ENCODE results near the gene CFAP157.

The CFAP157 gene

GRCh38 chr9:127716412-127716811 is 9.6 kb downstream of the CFAP157 start:
- no peak for DNase-seq

GRCh38 chr9:127717766-127718165 is 11.0 kb downstream of the CFAP157 start:
- no peak for DNase-seq

DNA sequence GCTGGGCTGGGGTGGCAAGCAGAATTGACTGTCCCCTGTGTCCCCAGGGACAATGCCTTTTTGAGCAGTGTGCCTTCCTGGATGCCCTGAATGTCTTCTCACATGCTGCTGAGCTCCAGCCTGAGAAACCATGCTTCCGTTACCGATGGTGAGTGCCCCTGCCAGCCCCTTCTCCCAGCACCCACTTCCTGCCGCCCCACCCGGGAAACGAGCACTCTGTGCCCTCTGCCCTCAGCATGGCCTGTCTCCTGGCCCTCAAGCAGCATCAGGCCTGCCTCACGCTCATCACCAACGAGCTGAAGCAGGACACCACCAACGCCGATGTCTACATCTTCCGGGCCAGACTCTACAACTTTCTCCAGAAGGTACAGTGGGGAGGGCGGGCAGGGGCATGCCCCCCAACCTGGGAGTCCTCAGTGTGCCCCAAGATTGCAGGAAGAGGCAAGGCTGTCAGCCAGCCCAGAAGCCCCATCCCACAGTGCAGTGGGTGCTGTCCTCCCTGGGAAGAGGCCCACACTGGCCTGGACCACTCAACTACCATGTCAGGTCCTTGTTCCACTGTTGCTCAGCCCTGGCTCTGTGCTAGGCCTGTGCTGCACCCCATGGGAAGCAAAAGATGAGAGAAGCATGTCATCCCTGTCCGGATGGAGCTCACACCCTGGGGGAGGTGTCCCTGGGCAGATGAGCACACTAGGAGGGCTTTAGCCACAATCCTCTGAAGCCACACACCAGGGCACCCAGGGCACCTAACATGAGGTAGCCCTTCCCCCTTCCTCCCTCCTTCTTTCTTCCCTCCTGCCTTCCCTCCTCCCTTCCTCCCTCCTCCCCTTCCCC is 13.5 kb downstream of the CFAP157 start:
- DNase-seq, result no peak

DNA sequence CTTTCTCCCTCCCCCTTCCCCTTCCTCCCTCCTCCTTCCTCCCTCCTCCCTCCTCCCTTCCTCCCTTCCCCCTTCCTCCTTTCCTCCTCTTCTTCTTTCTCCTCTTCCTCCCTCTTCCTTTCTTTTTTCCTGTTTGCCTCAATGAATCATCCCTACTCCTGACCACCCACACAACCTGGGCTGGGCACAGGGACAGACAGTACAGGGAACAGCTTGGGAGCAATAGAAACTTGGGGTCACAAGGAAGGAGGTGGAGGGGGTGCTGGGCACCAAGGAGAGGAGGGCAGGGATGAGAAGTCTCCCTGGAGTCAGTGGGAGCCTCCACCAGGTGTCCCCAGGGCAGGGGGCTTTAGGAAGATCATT is 14.1 kb downstream of the CFAP157 start:
- no peak for DNase-seq

DNA sequence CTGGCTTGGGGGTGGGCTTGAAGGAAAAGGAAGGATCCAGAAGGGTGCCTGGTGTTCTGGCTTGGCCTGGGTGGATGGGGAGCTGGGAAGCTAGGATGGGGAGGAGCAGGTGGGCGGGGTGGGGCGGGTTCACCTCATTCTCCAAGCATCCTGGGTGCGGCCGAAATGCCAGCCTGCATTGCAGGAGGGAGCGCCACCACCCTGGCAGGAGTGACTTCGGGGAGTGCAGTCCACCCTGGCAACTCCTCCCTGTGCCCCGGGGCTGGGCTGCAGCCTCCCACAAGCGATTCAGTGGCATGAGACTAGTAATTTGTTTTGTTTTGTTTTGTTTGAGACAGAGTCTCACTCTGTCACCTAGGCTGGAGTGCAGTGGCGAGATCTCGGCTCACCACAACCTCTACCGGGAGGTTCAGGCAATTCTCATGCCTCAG is 14.6 kb downstream of the CFAP157 start:
- DNase-seq, result no peak

DNA sequence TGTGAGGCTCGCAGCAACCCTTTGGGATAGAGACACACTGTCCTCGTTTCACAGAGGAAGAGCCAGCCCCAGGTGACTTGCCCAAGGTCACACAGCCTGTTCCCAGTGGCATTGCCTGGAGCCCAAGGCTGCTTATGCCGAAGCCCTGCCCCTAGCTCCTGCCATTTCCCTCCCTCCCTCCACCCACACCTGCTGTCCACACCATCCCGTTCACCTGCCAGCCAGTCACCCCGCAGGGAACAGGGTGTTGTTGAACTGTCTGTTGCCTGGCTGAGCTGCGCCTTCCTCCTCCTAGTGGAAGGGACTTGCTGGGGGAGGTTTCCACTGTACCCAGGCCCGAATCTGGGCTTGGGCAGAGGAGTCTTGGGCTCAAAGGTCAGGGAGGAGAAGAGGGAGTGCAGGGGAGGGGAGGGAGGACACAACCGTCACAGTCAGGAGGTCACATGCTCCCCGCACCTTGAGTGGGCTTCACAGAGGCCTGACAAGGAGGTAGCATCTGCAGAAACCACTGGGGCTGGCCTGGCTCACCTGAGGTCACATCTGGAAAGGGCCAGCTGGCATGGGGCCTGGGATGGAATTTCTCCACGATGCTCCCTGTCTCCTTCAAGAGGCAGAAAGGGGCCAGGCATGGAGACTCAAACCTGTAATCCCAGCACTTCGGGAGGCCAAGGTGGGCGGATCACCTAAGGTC is 15.4 kb downstream of the CFAP157 start:
- DNase-seq, result no peak

- no peak for DNase-seq
Measured at GRCh38 chr9:127723013-127723412, 16.2 kb downstream of the CFAP157 start.

GRCh38 chr9:127723444-127723843 is 16.7 kb downstream of the CFAP157 start:
- DNase-seq, result no peak

DNA sequence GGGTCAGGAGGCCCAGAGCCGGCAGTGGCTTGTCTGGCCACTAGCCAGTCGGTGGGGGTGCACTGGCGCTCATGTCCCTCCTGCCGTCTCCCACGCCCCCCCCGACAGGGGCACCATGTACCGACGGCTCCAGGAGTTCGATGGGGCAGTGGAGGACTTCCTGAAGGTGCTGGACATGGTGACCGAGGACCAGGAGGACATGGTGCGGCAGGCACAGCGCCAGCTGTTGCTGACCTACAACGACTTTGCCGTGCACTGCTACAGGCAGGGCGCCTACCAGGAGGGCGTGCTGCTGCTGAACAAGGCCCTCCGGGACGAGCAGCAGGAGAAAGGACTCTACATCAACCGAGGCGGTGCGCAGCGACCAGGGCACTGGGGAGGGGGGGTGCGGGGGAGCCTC is 17.2 kb downstream of the CFAP157 start:
- DNase-seq, result peak; percentile 63

- DNase-seq, result no peak
Measured at GRCh38 chr9:127726871-127727270, 20.1 kb downstream of the CFAP157 start.

GRCh38 chr9:127728808-127729207 is 22.0 kb downstream of the CFAP157 start:
- DNase-seq, result no peak

DNA sequence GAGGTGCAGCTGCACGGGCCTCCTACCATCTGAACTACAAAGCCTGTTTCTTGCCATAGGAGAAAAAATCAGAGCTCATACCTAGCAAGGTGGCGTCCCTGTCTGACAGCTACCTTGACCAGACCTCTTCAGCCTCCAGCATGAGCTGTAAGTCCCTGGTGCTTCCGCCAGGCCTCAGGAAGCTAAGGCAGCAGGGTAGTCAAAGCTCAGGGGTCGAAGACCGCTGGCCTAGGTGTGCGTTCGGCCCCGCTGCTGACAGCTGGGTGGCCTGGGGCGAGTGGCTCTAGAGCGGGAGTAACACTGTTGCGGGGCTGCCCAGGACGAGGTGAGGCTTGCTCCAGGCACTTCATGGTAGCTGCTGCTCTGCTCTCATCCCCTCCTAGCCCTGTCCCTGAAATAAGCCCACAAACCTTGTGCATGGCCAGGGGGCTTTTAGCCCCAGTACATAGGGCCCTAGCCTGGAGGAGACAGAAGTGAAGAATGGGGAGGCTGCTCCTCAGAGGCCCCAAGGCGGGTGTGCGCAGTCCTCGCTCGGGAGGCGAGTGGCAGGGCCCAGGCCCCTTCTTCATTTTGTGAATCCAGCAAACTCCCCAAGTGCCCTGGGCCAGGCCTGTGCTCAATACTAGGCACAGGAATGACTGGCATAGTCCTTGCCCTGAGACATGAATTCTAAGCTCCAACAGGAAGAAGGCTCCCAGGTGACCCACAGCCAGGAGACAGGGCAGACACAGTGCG is 22.9 kb downstream of the CFAP157 start:
- DNase-seq, result no peak

DNA sequence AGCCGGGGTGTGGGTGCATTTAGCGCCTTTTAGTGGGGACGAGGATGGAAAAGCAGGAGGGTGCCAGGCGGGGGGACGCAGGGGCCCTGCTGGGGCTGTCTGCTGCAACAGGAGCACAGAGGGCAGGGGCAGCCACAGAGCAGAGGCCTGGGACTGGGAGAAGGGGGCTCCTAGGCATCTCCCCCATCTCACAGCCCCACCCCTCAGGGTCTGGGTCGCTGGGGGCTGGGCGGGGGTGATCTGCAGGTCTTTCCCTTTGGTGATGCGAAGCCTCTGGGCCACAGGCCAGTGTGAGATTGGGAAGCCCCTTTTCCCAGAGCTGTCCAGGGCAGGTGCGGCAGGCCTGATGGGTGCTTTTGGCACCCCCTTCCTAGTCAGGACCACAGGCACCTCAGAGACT is 23.5 kb downstream of the CFAP157 start:
- no peak for DNase-seq

- no peak for DNase-seq
Measured at GRCh38 chr9:127730799-127731410, 24.1 kb downstream of the CFAP157 start.

DNA sequence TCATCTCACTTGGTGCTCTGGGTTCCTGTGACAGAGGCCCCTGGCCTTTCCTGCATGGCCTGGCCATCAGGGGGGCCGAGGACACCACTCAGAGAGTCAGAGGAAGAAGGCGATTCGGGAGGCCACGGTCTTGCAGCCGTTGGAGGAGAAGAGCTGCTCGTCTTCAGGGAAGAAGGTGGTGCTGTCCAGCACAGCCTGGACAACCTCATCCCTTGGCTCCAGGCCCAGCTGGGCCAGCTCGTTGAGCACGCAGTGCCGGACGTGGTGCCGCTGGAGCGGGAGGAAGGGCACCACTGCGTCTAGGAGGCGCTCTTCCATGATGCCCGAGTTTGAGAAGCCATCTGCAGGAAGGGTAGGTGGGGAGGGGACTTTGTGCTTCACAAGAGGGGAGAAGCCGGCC is 25.1 kb downstream of the CFAP157 start:
- DNase-seq, result no peak

DNA sequence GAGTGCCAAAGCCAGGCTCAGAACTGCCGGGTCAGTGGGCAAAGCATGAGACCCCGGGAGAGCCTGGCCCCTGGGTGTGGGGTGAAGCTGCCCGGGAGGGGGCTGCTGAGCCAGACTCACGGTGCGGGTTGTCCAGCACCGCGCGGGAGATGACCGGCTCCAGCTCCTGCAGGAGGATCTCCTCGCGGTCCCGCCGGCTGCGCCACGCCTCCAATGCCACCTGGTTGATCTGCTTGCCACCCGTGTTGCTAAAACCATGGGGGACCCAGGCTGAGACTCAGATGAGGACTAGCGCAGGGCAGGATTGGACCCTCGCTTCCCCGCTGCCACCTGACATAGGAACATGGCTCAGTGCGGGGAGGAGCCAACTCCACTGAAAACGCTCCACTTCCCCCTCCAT is 25.7 kb downstream of the CFAP157 start:
- no peak for DNase-seq

DNA sequence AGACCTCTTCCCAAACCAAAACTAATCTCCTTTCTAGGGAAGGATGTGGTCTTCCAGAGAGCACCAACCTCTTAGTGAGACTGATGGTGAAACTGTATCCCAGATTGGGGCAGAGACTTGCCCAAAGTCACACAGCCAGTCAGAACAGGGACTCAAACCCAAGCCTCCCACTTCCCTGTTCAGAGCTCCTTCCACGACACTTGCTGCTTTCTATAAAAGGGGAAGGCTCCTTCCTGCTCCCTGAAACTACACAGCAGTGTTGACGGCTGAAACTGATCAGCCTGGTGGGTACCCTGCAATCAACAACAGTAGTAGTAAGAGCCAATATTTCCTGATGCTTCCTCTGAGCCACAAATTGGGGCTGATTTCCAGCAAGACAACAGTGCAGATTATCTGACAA is 26.8 kb downstream of the CFAP157 start:
- DNase-seq, result no peak

- no peak for DNase-seq
Measured at GRCh38 chr9:127734247-127734746, 27.5 kb downstream of the CFAP157 start.

DNA sequence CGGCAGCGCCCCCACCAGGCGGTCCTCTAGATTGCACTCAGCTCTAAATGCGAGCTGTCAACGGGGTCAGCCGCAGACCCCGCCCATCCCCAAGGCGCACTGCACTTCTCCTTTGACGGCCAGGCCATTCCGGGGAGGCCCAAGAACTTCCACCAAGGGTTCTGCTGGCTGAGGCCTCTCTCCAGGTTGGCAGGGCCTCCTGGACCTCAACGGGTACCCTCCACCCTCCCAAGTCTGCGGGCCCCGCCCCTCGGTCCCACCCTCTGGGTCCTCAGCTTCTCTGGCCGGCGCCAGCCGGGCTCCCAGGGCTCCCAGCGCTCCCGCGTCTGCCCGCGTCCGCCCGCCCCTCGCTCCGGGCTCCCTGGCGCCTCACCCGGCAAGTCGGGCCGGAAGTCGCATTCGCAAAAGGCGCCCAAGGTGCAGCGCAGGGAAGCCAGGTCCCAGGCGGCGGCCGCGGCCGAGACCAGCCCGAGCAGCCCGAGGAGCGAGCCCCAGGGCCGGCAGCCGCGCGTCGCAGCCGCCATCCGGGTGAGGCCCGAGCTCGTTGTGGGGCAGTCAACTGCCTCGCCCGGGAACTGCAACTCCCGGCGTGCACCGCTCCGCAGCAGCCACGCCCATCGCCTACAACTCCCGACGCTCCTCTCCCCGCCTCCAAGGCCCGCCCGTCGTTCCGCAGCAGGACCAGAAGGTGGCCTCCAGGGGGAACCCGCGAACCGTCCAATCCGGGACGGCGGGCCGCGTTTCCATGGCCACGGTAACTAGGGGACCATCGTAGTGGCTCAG is 28.1 kb downstream of the CFAP157 start, which contains the start of gene TOR2A:
Gene TOR2A (minus strand): TSS at position 548 of the 783 bp plus-strand sequence. CDS start 24 bp downstream, at position 524.
- DNase-seq, result peak; percentile 99

GRCh38 chr9:127735530-127736185 is 28.9 kb downstream of the CFAP157 start:
- no peak for DNase-seq

DNA sequence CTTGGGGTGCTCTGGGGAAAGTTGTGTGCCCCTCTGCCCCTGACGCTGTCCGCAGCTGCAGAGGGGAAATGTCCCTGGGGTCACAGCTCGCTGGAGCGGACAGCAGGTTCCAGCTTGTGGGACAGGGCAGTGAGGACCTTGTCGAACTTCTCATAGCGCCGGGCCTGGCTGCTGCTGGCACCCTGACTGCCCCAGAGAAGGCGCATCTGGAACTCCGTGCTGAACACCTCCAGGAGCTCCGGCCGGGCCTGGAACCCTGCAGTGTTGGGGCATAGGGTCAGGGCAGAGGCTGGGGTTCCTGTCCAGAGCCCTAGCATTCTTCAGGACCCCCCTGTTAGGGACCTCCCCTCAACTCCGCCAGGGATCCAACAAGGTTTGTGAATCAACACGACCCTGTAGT is 31.9 kb downstream of the CFAP157 start:
- no peak for DNase-seq

Data from retina (tissue), 1 donor.